Endothelial cell of umbilical vein (primary cell): Measurements from ENCODE around the gene AAMDC. TPM values are rescaled to one million over a fixed set of nuclear protein-coding genes. Genes with fewer than 3 reads are reported as not detected.

Source experiments
- BruUV-seq: library from RNA; stranded (reverse); fragments of 400-500 nt; replicated peaks from 2 replicates; lab custom pipeline; 2021; lab: Mats Ljungman, UMichigan
- CTCF ChIA-PET: fragments of 300-600, 350-600 bp; sonication (Branson Sonifier 250); formaldehyde crosslinking; loops from one replicate; lab custom pipeline; 2021; ENCODE audit warnings: antibody characterized with exemption, inconsistent platforms; lab: Charles Lee
- POLR2A ChIA-PET: fragments of 300-600, 350-600 bp; sonication (Branson Sonifier 250); formaldehyde crosslinking; loops from one replicate; lab custom pipeline; 2021; ENCODE audit warnings: antibody characterized with exemption, inconsistent platforms; lab: Charles Lee
- DNase-seq: peaks from one replicate; pipeline ENCODE4 v3.0.0-alpha.2; 2011; ENCODE audit warnings: low read depth, low spot score
- FAIRE-seq: peaks from 2 replicates; lab custom pipeline; 2011; peaks lifted over from hg19 to GRCh38; lab: Jason Lieb, UNC
- H2AFZ ChIP-seq: 2 replicates; pipeline ENCODE4 v1.6.0; 2012; ENCODE audit warnings: low read depth, low read length, control low read depth, inconsistent platforms
- H3K27ac ChIP-seq: 2 replicates; pipeline ENCODE4 v1.5.1; 2011; ENCODE audit warnings: low read depth, mild to moderate bottlenecking, control low read depth, low read length, moderate library complexity; ENCODE audit not compliant: insufficient read depth
- H3K27me3 ChIP-seq, 2 experiments: 2 replicates each; pipeline versions ENCODE4 v1.6.0 to v1.6.1; 2011; ENCODE audit warnings: low read length in 2 of 2, mixed read lengths in 1 of 2; ENCODE audit not compliant: control insufficient read depth in 2 of 2, insufficient read depth in 2 of 2
- H3K36me3 ChIP-seq, 2 experiments: 2 replicates in 1 of 2; 3 replicates in 1 of 2; pipeline ENCODE4 v1.5.1; 2011; ENCODE audit warnings: low read length in 2 of 2, mild to moderate bottlenecking in 1 of 2, moderate library complexity in 1 of 2; ENCODE audit not compliant: control insufficient read depth in 2 of 2, insufficient read depth in 2 of 2; ENCODE audit errors: extremely low read depth in 1 of 2
- H3K4me1 ChIP-seq: 3 replicates; pipeline ENCODE4 v1.5.1; 2011; ENCODE audit warnings: mild to moderate bottlenecking, low read length; ENCODE audit not compliant: control insufficient read depth, insufficient read depth; ENCODE audit errors: extremely low read depth
- H3K4me2 ChIP-seq: 2 replicates; pipeline ENCODE4 v1.6.1; 2011; ENCODE audit warnings: low read length, control low read depth, mixed read lengths; ENCODE audit not compliant: insufficient read depth
- H3K4me3 ChIP-seq, 3 experiments: fragments of 200-600 bp in 1 of 3; sonication (generic), shearing (Covaris generic) in 1 of 3; replicated peaks in 1 of 3; 2 replicates each; pipeline ENCODE4 v1.5.1; 2011 to 2016; ENCODE audit warnings: control low read depth in 3 of 3, low read length in 3 of 3, mild to moderate bottlenecking in 2 of 3, inconsistent platforms in 1 of 3, low read depth in 1 of 3, moderate library complexity in 1 of 3; ENCODE audit not compliant: insufficient read depth in 1 of 3
- H3K79me2 ChIP-seq: 2 replicates; pipeline ENCODE4 v1.6.0; 2012; ENCODE audit warnings: low read length, inconsistent platforms; ENCODE audit not compliant: control insufficient read depth, insufficient read depth
- H3K9ac ChIP-seq: replicated peaks from 2 replicates; pipeline ENCODE3; 2011; ENCODE audit warnings: low read length, control low read depth; ENCODE audit not compliant: insufficient read depth; ENCODE audit errors: extremely low read depth
- H3K9me1 ChIP-seq: replicated peaks from 3 replicates; pipeline ENCODE4 v1.6.0; 2011; ENCODE audit warnings: mild to moderate bottlenecking, low read length; ENCODE audit not compliant: control insufficient read depth, insufficient read depth; ENCODE audit errors: extremely low read depth
- H3K9me3 ChIP-seq: replicated peaks from 2 replicates; pipeline ENCODE4 v1.5.1; 2012; ENCODE audit warnings: low read length, inconsistent platforms; ENCODE audit not compliant: control insufficient read depth, insufficient read depth
- H4K20me1 ChIP-seq: replicated peaks from 2 replicates; pipeline ENCODE3; 2011; ENCODE audit warnings: mild to moderate bottlenecking, low read length; ENCODE audit not compliant: control insufficient read depth, insufficient read depth; ENCODE audit errors: extremely low read depth
- CTCF ChIP-seq, 2 donors: IDR thresholded peaks; 1 replicate in 1 of 2; 2 replicates in 1 of 2; pipeline ENCODE4 v1.5.1; 2011; ENCODE audit warnings: low read length in 2 of 2, mild to moderate bottlenecking in 2 of 2, moderate library complexity in 2 of 2, control low read depth in 1 of 2, inconsistent platforms in 1 of 2, low read depth in 1 of 2; ENCODE audit not compliant: insufficient read depth in 1 of 2; ENCODE audit errors: extremely low read depth in 1 of 2
- EZH2 ChIP-seq: IDR thresholded peaks from 2 replicates; pipeline ENCODE4 v1.6.1; 2012; ENCODE audit warnings: borderline replicate concordance, low read depth, mild to moderate bottlenecking, moderate library complexity, low read length, inconsistent platforms; ENCODE audit not compliant: severe bottlenecking
- FOS ChIP-seq: IDR thresholded peaks from 2 replicates; pipeline ENCODE4 v1.6.1; 2011; ENCODE audit warnings: mild to moderate bottlenecking, low read length, moderate library complexity, borderline replicate concordance; ENCODE audit not compliant: insufficient read depth
- GATA2 ChIP-seq: IDR thresholded peaks from 2 replicates; pipeline ENCODE4 v1.7.0; 2011; ENCODE audit warnings: low read depth, mild to moderate bottlenecking, moderate library complexity, mixed read lengths, low read length; ENCODE audit not compliant: insufficient read length, insufficient read depth
- JUN ChIP-seq: IDR thresholded peaks from 2 replicates; pipeline ENCODE4 v1.6.1; 2011; ENCODE audit warnings: borderline replicate concordance, low read depth; ENCODE audit not compliant: insufficient read length, insufficient read depth
- MAX ChIP-seq: IDR thresholded peaks from 2 replicates; pipeline ENCODE4 v1.6.1; 2011; ENCODE audit not compliant: insufficient read depth, insufficient read length
- MYC ChIP-seq: IDR thresholded peaks from one replicate; pipeline ENCODE4 v1.6.1; 2011; ENCODE audit warnings: mild to moderate bottlenecking, low read depth, low read length
- POLR2A ChIP-seq: IDR thresholded peaks from 2 replicates; pipeline ENCODE4 v1.6.1; 2012; ENCODE audit warnings: low read depth, mild to moderate bottlenecking, control low read depth, low read length
- POLR2AphosphoS5 ChIP-seq: IDR thresholded peaks from 2 replicates; pipeline ENCODE4 v1.6.1; 2012; ENCODE audit warnings: low read depth, mild to moderate bottlenecking, control low read depth, low read length, moderate library complexity; ENCODE audit not compliant: insufficient read depth
- dilution Hi-C: fragments of 300-500 bp; cut with MboI; formaldehyde crosslinking; loops from one replicate; pipeline ENCODE4 v1.15.0; 2019; ENCODE audit warnings: low sequenced_read_pairs; ENCODE audit not compliant: extremely low pct_ligation_motif_present
- intact Hi-C: fragments of 100-400 bp; cut with micrococcal nuclease; formaldehyde crosslinking; loops from one replicate; pipeline ENCODE4 v1.10.0; 2022
- polyA plus RNA-seq, 4 experiments: library from polyadenylated mRNA; depleted of rRNA in 3 of 4; stranded (reverse) in 3 of 4; unstranded in 1 of 4; fragments of >200 nt; gene quantifications; 2 replicates each; pipeline versions ENCODE4 v1.2.1 to v1.2.3, GENCODE V29; 2011 to 2012; ENCODE audit warnings: missing spikeins in 1 of 4
- total RNA-seq: library from RNA; stranded (reverse); gene quantifications from 2 replicates; pipeline ENCODE4 v1.2.3, GENCODE V29; 2021

The AAMDC gene
- total and polyA plus RNA-seq, 2 donors (not counting 3 experiments of a cell fraction or from before 2014, with no cell fraction given): 48.1 to 51.0 TPM

GRCh38 chr11:77873345-77873744 lies 52.4 kb downstream of the AAMDC start:
- FAIRE-seq (no peak), DNase-seq (no peak)
- peaks cover 2 to 4% of the 10 kb centered on the region in 2 experiments for H3K36me3 ChIP-seq
- ChIA-PET CTCF (no interaction called here), POLR2A (no interaction called here)
- no peaks in the 10 kb centered on the region for H3K4me1 ChIP-seq
- H3K79me2 ChIP-seq: no peaks in the 10 kb centered on the region
- H3K27ac ChIP-seq: no peak overlapping the region
- H3K27me3 ChIP-seq: no peaks in the 10 kb centered on the region
- no peak overlapping the region for H2AFZ ChIP-seq
- no peak overlapping the region for H3K4me2 ChIP-seq
- H3K9me3 ChIP-seq: no peaks in the 10 kb centered on the region
- H3K9ac ChIP-seq: no peak overlapping the region
- BruUV-seq: no TSS peak
- H3K4me3 ChIP-seq: no peak overlapping the region
- H3K9me1 ChIP-seq: no peaks in the 10 kb centered on the region
- H4K20me1 ChIP-seq: no peaks in the 10 kb centered on the region
- TF ChIP-seq POLR2A (no peak), POLR2AphosphoS5 (no peak), GATA2 (no peak), CTCF (IDR thresholded peaks at IDR 0.05; ENCODE audit: extremely low read depth in 1 of 2, insufficient read depth in 1 of 2, low read depth in 1 of 2, low read length in 2 of 2) (no peak), JUN (no peak), FOS (no peak), EZH2 (no peak), MYC (no peak), MAX (no peak)
- intact Hi-C loops (no loop called here), dilution Hi-C loops (no loop called here)
